Stomach (tissue), 9 donors: ENCODE results near the gene CARD19. TPM values are rescaled to one million over a fixed set of nuclear protein-coding genes. Genes with fewer than 3 reads are reported as not detected.
"Not testable (repeated sequence)": the region's sequence is repeated elsewhere in the genome, so short reads cannot be mapped to it uniquely, and the experiment has no call there.

Source experiments
- DNase-seq, 2 donors: peaks; one replicate each; pipeline versions ENCODE4 v3.0.0 to v3.0.0-alpha.2; 2013 to 2019
- H3K27ac ChIP-seq, 5 donors: fragments of 200-600 bp in 4 of 5; sonication (generic) in 4 of 5; one replicate each; pipeline ENCODE4 v1.5.1; 2013 to 2019; ENCODE audit warnings: mild to moderate bottlenecking in 1 of 5, moderate library complexity in 1 of 5
- H3K27me3 ChIP-seq, 3 donors: fragments of 200-600 bp; sonication (generic); one replicate each; pipeline ENCODE4 v1.5.1; 2017 to 2019; ENCODE audit warnings: mixed run types in 1 of 3
- H3K36me3 ChIP-seq, 4 donors: fragments of 200-600 bp; sonication (generic); 1 replicate in 3 of 4; 2 replicates in 1 of 4; pipeline ENCODE4 v1.5.1; 2016 to 2019
- H3K4me1 ChIP-seq, 4 donors: fragments of 200-600 bp; sonication (generic); one replicate each; pipeline ENCODE4 v1.5.1; 2016 to 2019
- H3K4me3 ChIP-seq, 4 donors: fragments of 200-600 bp; sonication (generic) in 3 of 4; one replicate each; pipeline ENCODE4 v1.5.1; 2016 to 2019; ENCODE audit warnings: mild to moderate bottlenecking in 1 of 4
- H3K9me3 ChIP-seq, 4 donors: fragments of 200-600 bp; sonication (generic); one replicate each; pipeline ENCODE4 v1.5.1; 2016 to 2019
- EP300 ChIP-seq: sonication (generic); formaldehyde crosslinking; IDR thresholded peaks from one replicate; pipeline ENCODE4 v1.6.1; 2017; ENCODE audit warnings: antibody characterized with exemption
- POLR2A ChIP-seq, 4 donors: fragments of 450-650 bp; IDR thresholded peaks; one replicate each; pipeline ENCODE4 v1.6.1; 2016; ENCODE audit warnings: antibody characterized with exemption in 4 of 4, control low read depth in 2 of 4, mild to moderate bottlenecking in 1 of 4, moderate library complexity in 1 of 4
- POLR2AphosphoS5 ChIP-seq, 3 donors: sonication (generic); formaldehyde crosslinking; IDR thresholded peaks; one replicate each; pipeline ENCODE4 v1.6.1; 2016; ENCODE audit warnings: antibody characterized with exemption in 3 of 3
- WGBS, 5 donors: extraction: QIAGEN DNeasy Blood & Tissue Kit in 3 of 5; methylation state at CpG; one replicate each; pipeline versions ENCODE4 v1.1.5 to v1.1.7; 2013 to 2018; 5-methylcytosine and 5-hydroxymethylcytosine counted together
- intact Hi-C: fragments of 100-400 bp; cut with DNase I; formaldehyde crosslinking; loops from one replicate; pipeline ENCODE4 v1.15.1; 2023; ENCODE audit warnings: low total_unique reads
- polyA plus RNA-seq, 3 donors: library from polyadenylated mRNA; stranded (reverse); fragments of 200-250 nt; gene quantifications; one replicate each; pipeline ENCODE4 v1.2.3, GENCODE V29; 2013
- total RNA-seq, 5 donors: library from RNA; depleted of rRNA; stranded (reverse); fragments of >200 nt; gene quantifications; one replicate each; pipeline versions ENCODE4 v1.1.0 to v1.2.3, GENCODE V29; 2014 to 2016
- TF ChIP-seq, protein P1 (sequence below), 7 experiments: fragments of 450-650 bp in 4 of 7; fragments of 200-600 bp in 3 of 7; sonication (generic) in 3 of 7; IDR thresholded peaks; one replicate each; pipeline ENCODE4 v1.5.1; 2016 to 2019; ENCODE audit warnings: antibody characterized with exemption in 7 of 7, control low read depth in 2 of 7, mild to moderate bottlenecking in 1 of 7
- donor health status: healthy with polysubstance abuse.
- donor health status: Bipolar disorder and iron deficiency.
- donor health status: healthy.

Gene CARD19
- total and polyA plus RNA-seq, 8 donors: 14.3 to 95.1 (median 45.6) TPM

DNA sequence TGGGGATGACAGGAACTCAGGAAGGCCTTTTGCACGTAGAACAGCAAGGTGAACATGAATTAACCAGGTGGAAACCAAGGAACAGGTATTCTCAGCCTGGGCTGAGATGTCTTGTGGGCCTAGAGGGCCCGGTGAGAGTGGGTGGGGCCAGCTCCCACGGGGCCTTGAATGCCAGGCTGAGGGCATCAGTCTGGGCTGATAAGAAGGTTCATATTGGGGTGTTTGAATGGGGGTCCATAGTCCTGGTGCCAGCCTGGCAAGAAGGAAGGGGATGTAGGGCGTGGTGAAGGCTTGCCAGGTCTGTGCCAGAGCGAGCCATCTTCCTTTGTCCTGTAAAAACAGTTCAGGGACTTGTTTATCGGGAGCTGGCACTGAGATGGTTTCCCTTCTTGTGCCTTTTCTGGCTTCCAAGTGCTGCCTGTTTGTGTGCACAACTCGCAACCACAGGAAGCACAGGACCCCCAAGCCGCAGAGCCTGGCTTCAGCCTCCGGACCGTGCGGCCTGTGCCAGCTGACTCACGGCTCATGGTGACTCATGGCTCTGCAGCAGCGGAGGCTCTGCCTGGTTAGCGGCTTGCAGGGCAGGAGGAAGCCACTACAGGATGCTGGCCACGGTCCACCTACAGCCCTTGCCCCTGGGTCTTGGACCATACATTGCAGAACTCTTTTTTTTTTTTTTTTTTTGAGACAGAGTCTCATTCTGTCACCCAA, 2.4 kb downstream of the CARD19 start:
- peak overlapping the region; percentile 7 to 92 (median 80) for H3K4me3 ChIP-seq
- 10 to 17% (median 14%) methylated on average over 15 of the region's 15 CpGs for WGBS, 5 donors
- DNase-seq: peak; percentile 85 to 87

DNA sequence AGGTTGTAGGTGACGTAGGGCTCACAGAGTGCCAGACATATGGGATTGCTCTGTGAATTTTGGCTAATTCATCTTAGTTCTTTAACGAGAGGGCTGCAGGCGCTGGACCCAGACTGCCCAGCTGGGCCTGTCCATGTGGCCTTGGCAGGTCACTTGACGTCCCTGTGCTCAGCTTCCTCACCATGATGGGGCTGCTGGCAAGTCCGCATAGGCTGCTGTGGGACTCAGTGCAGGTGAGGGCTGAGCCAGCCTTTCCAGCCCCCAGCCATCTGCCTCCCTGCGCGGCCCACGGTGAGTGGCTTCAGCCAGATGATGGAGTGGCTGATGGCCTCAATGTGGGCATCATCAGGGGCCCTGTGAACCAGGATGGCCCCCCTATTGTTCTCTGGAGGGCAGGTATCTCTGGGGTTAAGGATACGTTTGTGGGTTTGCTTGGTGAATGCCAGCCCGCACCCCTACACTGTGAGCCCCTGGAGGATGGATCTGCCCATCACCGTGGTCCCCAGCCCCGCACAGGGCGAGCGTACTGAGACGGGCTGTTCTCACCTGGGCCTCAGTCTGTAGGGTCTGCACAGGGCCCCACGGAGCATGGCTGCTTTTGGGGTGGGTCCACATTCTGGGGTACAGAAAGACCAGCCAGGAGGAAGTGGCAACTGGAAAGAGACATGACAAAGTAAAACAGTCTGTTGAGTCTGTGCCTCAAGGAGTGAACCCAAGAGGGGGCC, 3.7 kb downstream of the CARD19 start:
- intact Hi-C loops: no loop called here
- Histone ChIP-seq H3K36me3 (no peaks in the 10 kb centered on the region), H3K4me3 (no peak overlapping the region), H3K4me1 (peaks cover 35 to 45% (median 43%) of the 10 kb centered on the region in 4 donors), H3K27me3 (no peaks in the 10 kb centered on the region), H3K27ac (peak overlapping the region in 4 of 5 donors; percentile 91 to 98 (median 97)), H3K9me3 (peaks cover 0 to 7% (median 3%) of the 10 kb centered on the region in 4 donors)
- 83 to 94% (median 91%) methylated on average over 10 to 16 of the region's 16 CpGs for WGBS, 5 donors
- DNase-seq: peak in 1 of 2 donors; percentile 5
- TF ChIP-seq, protein P1, sequence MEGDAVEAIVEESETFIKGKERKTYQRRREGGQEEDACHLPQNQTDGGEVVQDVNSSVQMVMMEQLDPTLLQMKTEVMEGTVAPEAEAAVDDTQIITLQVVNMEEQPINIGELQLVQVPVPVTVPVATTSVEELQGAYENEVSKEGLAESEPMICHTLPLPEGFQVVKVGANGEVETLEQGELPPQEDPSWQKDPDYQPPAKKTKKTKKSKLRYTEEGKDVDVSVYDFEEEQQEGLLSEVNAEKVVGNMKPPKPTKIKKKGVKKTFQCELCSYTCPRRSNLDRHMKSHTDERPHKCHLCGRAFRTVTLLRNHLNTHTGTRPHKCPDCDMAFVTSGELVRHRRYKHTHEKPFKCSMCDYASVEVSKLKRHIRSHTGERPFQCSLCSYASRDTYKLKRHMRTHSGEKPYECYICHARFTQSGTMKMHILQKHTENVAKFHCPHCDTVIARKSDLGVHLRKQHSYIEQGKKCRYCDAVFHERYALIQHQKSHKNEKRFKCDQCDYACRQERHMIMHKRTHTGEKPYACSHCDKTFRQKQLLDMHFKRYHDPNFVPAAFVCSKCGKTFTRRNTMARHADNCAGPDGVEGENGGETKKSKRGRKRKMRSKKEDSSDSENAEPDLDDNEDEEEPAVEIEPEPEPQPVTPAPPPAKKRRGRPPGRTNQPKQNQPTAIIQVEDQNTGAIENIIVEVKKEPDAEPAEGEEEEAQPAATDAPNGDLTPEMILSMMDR (IDR thresholded peaks at IDR 0.05): no peak
- TF ChIP-seq POLR2A (IDR thresholded peaks at IDR 0.05) (no peak), EP300 (no peak), POLR2AphosphoS5 (IDR thresholded peaks at IDR 0.05) (no peak)

More for the DNA sequence above, 2.4 kb downstream of the CARD19 start:
- H3K27me3 ChIP-seq: no peaks in the 10 kb centered on the region
- TF ChIP-seq, protein P1 (IDR thresholded peaks at IDR 0.05): no peak
- TF ChIP-seq POLR2AphosphoS5 (IDR thresholded peaks at IDR 0.05): peak; percentile 38 to 94 (median 74)
- H3K36me3 ChIP-seq: no peaks in the 10 kb centered on the region
- peaks cover 36 to 57% (median 56%) of the 10 kb centered on the region in 4 donors for H3K4me1 ChIP-seq
- no peaks in the 10 kb centered on the region for H3K9me3 ChIP-seq
- intact Hi-C loops: no loop called here
- H3K27ac ChIP-seq: peak overlapping the region; percentile 79 to 98 (median 97)

DNA sequence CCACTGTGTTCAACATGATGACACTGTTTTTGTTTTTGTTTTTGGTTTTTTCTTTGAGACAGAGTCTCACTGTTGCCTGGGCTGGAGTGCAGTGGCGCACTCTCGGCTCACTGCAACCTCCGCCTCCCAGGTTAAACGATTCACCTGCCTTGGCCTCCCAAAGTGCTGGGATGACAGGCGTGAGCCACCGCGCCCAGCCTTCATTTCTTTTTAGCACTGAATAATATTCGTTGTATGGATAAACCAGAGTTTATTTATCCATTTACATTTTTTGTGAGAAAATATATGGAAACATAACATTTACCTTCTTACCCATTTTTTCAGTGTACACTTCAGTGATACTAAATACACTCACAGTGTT, 4.2 kb downstream of the CARD19 start:
- 93 to 97% (median 96%) methylated on average over 8 of the region's 8 CpGs for WGBS, 5 donors
- Histone ChIP-seq H3K36me3 (no peaks in the 10 kb centered on the region), H3K4me3 (no peak overlapping the region), H3K27me3 (no peaks in the 10 kb centered on the region), H3K27ac (peak overlapping the region in 1 of 5 donors; percentile 97), H3K9me3 (peaks cover 0 to 7% (median 3%) of the 10 kb centered on the region in 4 donors), H3K4me1 (peaks cover 31 to 40% (median 38%) of the 10 kb centered on the region in 4 donors)
- DNase-seq: no peak
- intact Hi-C loops: no loop called here
- no peak for TF ChIP-seq POLR2A (IDR thresholded peaks at IDR 0.05)
- TF ChIP-seq, protein P1 (IDR thresholded peaks at IDR 0.05): no peak
- no peak for TF ChIP-seq EP300
- TF ChIP-seq POLR2AphosphoS5 (IDR thresholded peaks at IDR 0.05): no peak

DNA sequence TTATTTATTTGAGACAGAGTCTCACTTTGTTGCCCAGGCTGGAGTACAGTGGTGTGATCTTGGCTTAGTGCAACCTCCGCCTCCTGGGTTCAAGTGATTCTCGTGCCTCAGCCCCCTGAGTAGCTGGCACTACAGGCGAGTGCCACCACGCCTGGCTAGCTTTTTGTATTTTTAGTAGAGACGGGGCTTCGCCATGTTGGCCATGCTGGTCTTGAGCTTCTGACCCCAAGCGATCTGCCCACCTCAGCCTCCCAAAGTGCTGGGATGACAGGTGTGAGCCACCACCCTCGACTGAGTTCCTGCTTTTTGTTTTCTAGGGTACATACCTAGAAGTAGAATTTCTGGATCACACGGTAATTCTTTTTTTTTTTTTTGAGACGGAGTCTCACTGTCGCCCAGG, 5.1 kb downstream of the CARD19 start:
- H3K4me3 ChIP-seq, H3K27me3 ChIP-seq, DNase-seq, H3K36me3 ChIP-seq, H3K9me3 ChIP-seq, H3K27ac ChIP-seq, intact Hi-C loops: not testable (repeated sequence)
- 87 to 97% (median 96%) methylated on average over 11 of the region's 11 CpGs for WGBS, 5 donors
- H3K4me1 ChIP-seq: peaks cover 34 to 44% (median 38%) of the 10 kb centered on the region in 4 donors
